HG03457 (cell line): ENCODE results near the gene DUSP8.
"Not testable (repeated sequence)": the region's sequence is repeated elsewhere in the genome, so short reads cannot be mapped to it uniquely, and the experiment has no call there.

Experiments used
- ATAC-seq: cut with Tn5 transposase; IDR thresholded peaks from one replicate; pipeline ENCODE4 v1.9.1; 2021; ENCODE audit warnings: moderate number of reproducible peaks; ENCODE audit not compliant: unreplicated experiment

The DUSP8 gene

GRCh38 chr11:1572197-1573076, at the start of gene DUSP8:
Gene DUSP8 (minus strand): TSS chr11:1572271. CDS start chr11:1565826, 6,445 bp downstream.
- no peak for ATAC-seq

GRCh38 chr11:1619449-1619848, 47.4 kb upstream of the DUSP8 start:
- no peak for ATAC-seq

GRCh38 chr11:1618231-1618630, 46.2 kb upstream of the DUSP8 start:
- no peak for ATAC-seq

- ATAC-seq: no peak
Observed at GRCh38 chr11:1608363-1608762, 36.3 kb upstream of the DUSP8 start, which contains the start of gene KRTAP5-3. Gene KRTAP5-3 (minus strand): TSS chr11:1608463. CDS start chr11:1608385, 78 bp downstream.

GRCh38 chr11:1607901-1608300, 35.8 kb upstream of the DUSP8 start:
- ATAC-seq: not testable (repeated sequence)

- ATAC-seq: not testable (repeated sequence)
Observed at GRCh38 chr11:1607156-1607845, 35.2 kb upstream of the DUSP8 start.

GRCh38 chr11:1605923-1606322, 33.9 kb upstream of the DUSP8 start:
- ATAC-seq: peak; percentile 76

- ATAC-seq: no peak
Observed at GRCh38 chr11:1604711-1605110, 32.6 kb upstream of the DUSP8 start.

GRCh38 chr11:1604181-1604580, 32.1 kb upstream of the DUSP8 start:
- ATAC-seq: no peak

- no peak for ATAC-seq
Observed at GRCh38 chr11:1603629-1604028, 31.6 kb upstream of the DUSP8 start.

GRCh38 chr11:1601663-1602062, 29.6 kb upstream of the DUSP8 start:
- ATAC-seq: not testable (repeated sequence)

GRCh38 chr11:1600626-1601025, 28.6 kb upstream of the DUSP8 start:
- no peak for ATAC-seq

- ATAC-seq: no peak
Observed at GRCh38 chr11:1598816-1599215, 26.7 kb upstream of the DUSP8 start.

GRCh38 chr11:1598406-1598805, 26.3 kb upstream of the DUSP8 start:
- not testable (repeated sequence) for ATAC-seq

GRCh38 chr11:1597994-1598380, 25.9 kb upstream of the DUSP8 start, which contains the start of gene KRTAP5-2:
Gene KRTAP5-2 (minus strand): TSS chr11:1598294. CDS start chr11:1598250, 44 bp downstream.
- ATAC-seq: no peak

GRCh38 chr11:1597331-1597993, 25.4 kb upstream of the DUSP8 start:
- ATAC-seq: no peak

GRCh38 chr11:1596576-1597121, 24.6 kb upstream of the DUSP8 start:
- not testable (repeated sequence) for ATAC-seq

- not testable (repeated sequence) for ATAC-seq
Observed at GRCh38 chr11:1595994-1596575, 24.0 kb upstream of the DUSP8 start.

GRCh38 chr11:1592628-1593027, 20.6 kb upstream of the DUSP8 start:
- no peak for ATAC-seq

GRCh38 chr11:1589996-1590395, 17.9 kb upstream of the DUSP8 start:
- no peak for ATAC-seq
